K562 (cell line): ENCODE data around the gene GRIK3. TPM values are rescaled to one million over a fixed set of nuclear protein-coding genes. Genes with fewer than 3 reads are reported as not detected.

ENCODE experiments used
- CHCHD3 ChIP-seq: fragments of 250-450 bp; sonication (Bioruptor Pico); IDR thresholded peaks from 2 replicates; pipeline ENCODE4 v2.1.2; 2022; ENCODE audit warnings: mild to moderate bottlenecking
- CUX1 ChIP-seq: fragments of 200-800 bp; sonication (Bioruptor generic); IDR thresholded peaks from 2 replicates; pipeline ENCODE4 v1.6.1; 2016; ENCODE audit warnings: missing genetic modification characterization, missing compliant biosample characterization
- MAZ ChIP-seq, 2 experiments: fragments of 450-650 bp in 1 of 2; sonication (generic) in 1 of 2; formaldehyde crosslinking; IDR thresholded peaks in 1 of 2; conservative IDR thresholded peaks in 1 of 2; 2 replicates each; pipeline versions ENCODE4 v1.4.0 to v1.5.0; 2020; ENCODE audit warnings: mild to moderate bottlenecking in 1 of 2, missing genetic modification reagents in 1 of 2
- MYNN ChIP-seq, 2 experiments: sonication (generic); formaldehyde crosslinking in 1 of 2; IDR thresholded peaks; 2 replicates each; pipeline versions ENCODE4 v1.5.0 to v1.6.1; 2016 to 2020; ENCODE audit warnings: antibody characterized with exemption in 1 of 2, missing genetic modification reagents in 1 of 2
- PCBP2 ChIP-seq: fragments of 200-400 bp; formaldehyde crosslinking; IDR thresholded peaks from 2 replicates; pipeline ENCODE4 v1.6.1; 2018; ENCODE audit warnings: low read length, low read depth, mild to moderate bottlenecking, moderate library complexity; ENCODE audit not compliant: poor library complexity, severe bottlenecking
- SMARCA4 ChIP-seq: fragments of 450-650 bp; IDR thresholded peaks from 2 replicates; pipeline ENCODE4 v1.6.1; 2016
- SPI1 ChIP-seq: IDR thresholded peaks from 2 replicates; pipeline ENCODE4 v1.6.1; 2011; ENCODE audit warnings: low read depth, low read length, control low read depth, borderline replicate concordance
- TFAP4 ChIP-seq: sonication (generic); formaldehyde crosslinking; IDR thresholded peaks from 2 replicates; pipeline ENCODE4 v1.8.0; 2022; ENCODE audit warnings: missing genetic modification reagents, mild to moderate bottlenecking, moderate library complexity, borderline replicate concordance
- ZFPM2 ChIP-seq: fragments of 250-450 bp; sonication (Bioruptor Pico); IDR thresholded peaks from 2 replicates; pipeline ENCODE4 v1.5.1; 2022; ENCODE audit warnings: mild to moderate bottlenecking
- ZNF12 ChIP-seq: sonication (generic); formaldehyde crosslinking; IDR thresholded peaks from 2 replicates; pipeline ENCODE4 v1.4.0; 2020; ENCODE audit warnings: mild to moderate bottlenecking, missing genetic modification reagents
- ZNF212 ChIP-seq: fragments of 450-650 bp; formaldehyde crosslinking; IDR thresholded peaks from 2 replicates; pipeline ENCODE4 v1.4.0; 2020; ENCODE audit warnings: mild to moderate bottlenecking
- ZNF79 ChIP-seq: fragments of 250-450 bp; sonication (Bioruptor Pico); IDR thresholded peaks from 2 replicates; pipeline ENCODE4 v1.4.0; 2020; ENCODE audit warnings: low read depth, mild to moderate bottlenecking, moderate library complexity
- polyA plus RNA-seq, 8 experiments: library from polyadenylated mRNA; depleted of rRNA in 4 of 8; stranded (reverse) in 5 of 8; unstranded in 3 of 8; fragments of >200 nt; fragmentation: Nextera tagmentation in 2 of 8; fragmentation: Illumina TruSeq in 1 of 8; extraction: Ambion mirVana in 2 of 8; extraction: Trizol in 1 of 8; gene quantifications; 2 replicates each; pipeline versions ENCODE4 v1.2.1 to v1.2.3, GENCODE V29; 2011 to 2014; ENCODE audit warnings: inconsistent platforms in 1 of 8, missing spikeins in 1 of 8
- total RNA-seq, 7 experiments: library from RNA; depleted of rRNA in 6 of 7; stranded (reverse); fragments of >200 nt in 6 of 7; fragmentation: Illumina TruSeq in 2 of 7; extraction: Trizol in 2 of 7; gene quantifications; 2 replicates each; pipeline versions ENCODE4 v1.2.1 to v1.2.3, GENCODE V29; 2011 to 2021; ENCODE audit warnings: low replicate concordance in 1 of 7

GRIK3 gene
- total and polyA plus RNA-seq, 9 of the 15 experiments (the other 6 are each of a cell fraction or from before 2014, with no cell fraction given), result not detected

- TF ChIP-seq CUX1 (CRISPR knock-in tag) (no peak), ZNF212 (CRISPR knock-in tag) (no peak), SPI1 (no peak), SMARCA4 (no peak), TFAP4 (no peak), ZNF79 (CRISPR knock-in tag) (no peak), ZNF12 (CRISPR knock-in tag) (no peak), PCBP2 (no peak), ZFPM2 (CRISPR knock-in tag) (no peak), CHCHD3 (no peak), MAZ (CRISPR knock-in tag; conservative IDR thresholded peaks at IDR 0.05 in 1 of 2, IDR thresholded peaks at IDR 0.05 in 1 of 2) (no peak), MYNN (IDR thresholded peaks at IDR 0.05) (no peak), MYNN (CRISPR knock-in tag; IDR thresholded peaks at IDR 0.05) (no peak)
These were observed 268.5 kb downstream of the GRIK3 start (continued) for GRCh38 chr1:36765785-36766300.
